SU-DHL-6 (cell line): Measurements from ENCODE around the gene KDSR.
A peak's percentile ranks its signal among the peaks of the same experiment; 100 is the strongest.

ENCODE experiments used
- H2AFZ ChIP-seq: fragments of 200-600 bp; sonication (generic); 2 replicates; pipeline ENCODE4 v1.6.1; 2014; ENCODE audit warnings: low read depth, mild to moderate bottlenecking, moderate library complexity, mixed read lengths, antibody characterized with exemption, low read length; ENCODE audit not compliant: severe bottlenecking
- H3F3A ChIP-seq: fragments of 200-600 bp; shearing (Covaris generic); 2 replicates; pipeline ENCODE4 v1.6.0; 2016; ENCODE audit warnings: antibody characterized with exemption, mild to moderate bottlenecking; ENCODE audit not compliant: insufficient read depth
- H3K27ac ChIP-seq: fragments of 200-600 bp; sonication (generic); 2 replicates; pipeline ENCODE4 v1.5.1; 2016; ENCODE audit warnings: low read depth, mild to moderate bottlenecking, low read length, moderate library complexity, mixed read lengths
- H3K27me3 ChIP-seq: fragments of 200-600 bp; sonication (generic), shearing (Covaris generic); 2 replicates; pipeline ENCODE4 v1.6.0; 2014; ENCODE audit warnings: mild to moderate bottlenecking, low read length
- H3K36me3 ChIP-seq: fragments of 200-600 bp; sonication (generic); 2 replicates; pipeline ENCODE4 v1.6.1; 2014; ENCODE audit warnings: mild to moderate bottlenecking, low read length, mixed read lengths
- H3K4me2 ChIP-seq: fragments of 300-600, 200-600 bp; shearing (Covaris generic), sonication (generic); 2 replicates; pipeline ENCODE4 v1.6.0; 2014; ENCODE audit warnings: low read length, low read depth, mild to moderate bottlenecking; ENCODE audit not compliant: poor library complexity, severe bottlenecking
- H3K4me3 ChIP-seq: fragments of 200-600 bp; sonication (generic); 2 replicates; pipeline ENCODE4 v1.5.1; 2014; ENCODE audit warnings: antibody characterized with exemption, low read length, mild to moderate bottlenecking, mixed read lengths; ENCODE audit not compliant: insufficient read depth, poor library complexity, severe bottlenecking
- H3K79me2 ChIP-seq: fragments of 200-600 bp; sonication (generic); 2 replicates; pipeline ENCODE4 v1.6.1; 2014; ENCODE audit warnings: mild to moderate bottlenecking, low read length, moderate library complexity; ENCODE audit not compliant: insufficient read depth
- H3K9ac ChIP-seq: fragments of 200-600 bp; sonication (generic); 2 replicates; pipeline ENCODE4 v1.7.0; 2014; ENCODE audit warnings: mild to moderate bottlenecking, low read length
- H3K9me2 ChIP-seq: fragments of 200-600 bp; sonication (generic); replicated peaks from 2 replicates; pipeline ENCODE4 v1.6.1; 2014; ENCODE audit warnings: low read length; ENCODE audit not compliant: insufficient read depth
- H3K9me3 ChIP-seq: fragments of 200-600 bp; sonication (generic); 2 replicates; pipeline ENCODE4 v1.6.1; 2014; ENCODE audit warnings: low read length, mixed read lengths; ENCODE audit not compliant: insufficient read depth
- H4K20me1 ChIP-seq: fragments of 200-600 bp; sonication (generic); 2 replicates; pipeline ENCODE4 v1.6.1; 2014; ENCODE audit warnings: low read depth, mild to moderate bottlenecking, antibody characterized with exemption, low read length, moderate library complexity, mixed read lengths
- CTCF ChIP-seq: fragments of 200-600 bp; sonication (generic); IDR thresholded peaks from one replicate; pipeline ENCODE4 v1.5.1; 2017; ENCODE audit warnings: antibody characterized with exemption, mild to moderate bottlenecking, low read length, moderate library complexity; ENCODE audit not compliant: insufficient read depth, poor library complexity, severe bottlenecking
- EZH2phosphoT487 ChIP-seq: fragments of 200-600 bp; sonication (generic), shearing (Covaris generic); conservative IDR thresholded peaks from 2 replicates; pipeline ENCODE4 v1.6.1; 2018; ENCODE audit warnings: mild to moderate bottlenecking, antibody characterized with exemption, low read length, moderate library complexity, mixed read lengths

KDSR gene

DNA sequence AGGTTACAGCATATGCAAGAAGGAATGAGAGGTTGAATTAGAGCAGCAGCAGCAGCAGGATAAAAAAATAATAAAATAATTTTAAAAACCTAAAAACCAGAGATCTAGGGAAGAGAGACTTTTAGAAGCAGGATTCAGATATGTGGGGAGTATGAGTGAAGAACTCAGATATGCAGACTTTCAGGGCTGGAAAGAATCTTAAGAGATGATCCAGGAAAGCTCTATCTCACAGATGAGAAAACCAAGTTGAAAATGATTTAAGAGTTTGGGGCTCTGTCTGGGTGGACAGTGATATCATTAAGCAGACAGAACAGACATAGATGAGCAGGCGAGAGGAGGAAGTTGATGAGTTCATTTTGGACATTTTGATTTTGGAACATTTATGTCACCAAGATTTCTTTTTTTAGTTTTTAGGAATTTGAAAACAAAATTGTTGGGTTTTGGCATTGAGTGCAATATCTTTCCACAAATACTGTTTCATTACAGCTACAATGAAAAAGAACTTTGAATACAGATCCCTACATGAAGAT lies 79.2 kb downstream of the KDSR start:
- TF ChIP-seq CTCF: no peak
- TF ChIP-seq EZH2phosphoT487: no peak
- no peaks in the 10 kb centered on the region for H3K27me3 ChIP-seq
- no peaks in the 10 kb centered on the region for H3K9me2 ChIP-seq
- peaks cover 25% of the 10 kb centered on the region for H3K36me3 ChIP-seq
- H3K79me2 ChIP-seq: peaks cover 100% of the 10 kb centered on the region
- H4K20me1 ChIP-seq: peaks cover 38% of the 10 kb centered on the region; the same call in 1 of the 2 replicates
- no peak overlapping the region for H3K4me3 ChIP-seq
- no peaks in the 10 kb centered on the region for H3K9me3 ChIP-seq
- no peak overlapping the region for H2AFZ ChIP-seq
- peak overlapping the region; percentile 10; the same call in 1 of the 2 replicates for H3K27ac ChIP-seq
- peaks cover 19% of the 10 kb centered on the region; the same call in 1 of the 2 replicates for H3F3A ChIP-seq
- H3K4me2 ChIP-seq: peak overlapping the region; percentile 0
- H3K9ac ChIP-seq: no peak overlapping the region

DNA sequence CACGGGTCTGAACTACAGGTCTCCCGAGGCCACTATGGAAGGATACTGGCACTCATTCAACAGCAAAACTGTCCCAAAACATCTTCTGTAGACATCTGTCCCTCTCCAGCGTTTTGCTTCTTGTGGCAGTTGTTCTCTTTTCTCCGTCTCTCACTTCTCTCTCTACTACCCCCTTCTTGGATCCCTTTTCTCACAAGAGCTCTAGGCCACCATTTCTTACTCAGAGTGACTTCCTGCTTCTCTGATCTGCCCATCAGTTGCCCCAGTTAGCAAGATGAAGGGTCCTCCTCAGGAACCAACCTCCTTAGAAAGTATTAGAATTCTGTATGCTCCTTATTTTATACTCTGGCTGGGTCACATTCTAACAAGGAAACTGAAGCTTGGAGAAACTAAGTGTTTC lies 80.1 kb downstream of the KDSR start:
- 0 out of 2 replicates have a peak overlapping the region, but pooled peaks have one; percentile 3 for H3K27ac ChIP-seq
- H3K79me2 ChIP-seq: peaks cover 100% of the 10 kb centered on the region
- H3K9me2 ChIP-seq: no peaks in the 10 kb centered on the region
- H3K36me3 ChIP-seq: peaks cover 20% of the 10 kb centered on the region
- H4K20me1 ChIP-seq: peaks cover 39% of the 10 kb centered on the region; the same call in 1 of the 2 replicates
- no peak overlapping the region for H2AFZ ChIP-seq
- H3K9ac ChIP-seq: no peak overlapping the region
- TF ChIP-seq CTCF (no peak), EZH2phosphoT487 (no peak)
- H3K9me3 ChIP-seq: no peaks in the 10 kb centered on the region
- no peaks in the 10 kb centered on the region for H3K27me3 ChIP-seq
- H3K4me3 ChIP-seq: no peak overlapping the region
- H3K4me2 ChIP-seq: peak overlapping the region; percentile 0
- H3F3A ChIP-seq: peaks cover 22% of the 10 kb centered on the region; the same call in 1 of the 2 replicates

- H3K9ac ChIP-seq: no peak overlapping the region
- H3K9me3 ChIP-seq: no peaks in the 10 kb centered on the region
- TF ChIP-seq CTCF (no peak), EZH2phosphoT487 (no peak)
- H3K4me2 ChIP-seq: peak overlapping the region; percentile 0
- H3K9me2 ChIP-seq: no peaks in the 10 kb centered on the region
- peak overlapping the region; percentile 31; the same call in 1 of the 2 replicates for H3K27ac ChIP-seq
- peaks cover 43% of the 10 kb centered on the region; the same call in 1 of the 2 replicates for H4K20me1 ChIP-seq
- H3K4me3 ChIP-seq: no peak overlapping the region
- H3K36me3 ChIP-seq: peaks cover 20% of the 10 kb centered on the region
- no peaks in the 10 kb centered on the region for H3K27me3 ChIP-seq
- H3K79me2 ChIP-seq: peaks cover 100% of the 10 kb centered on the region
- peaks cover 18% of the 10 kb centered on the region; the same call in 1 of the 2 replicates for H3F3A ChIP-seq
- H2AFZ ChIP-seq: no peak overlapping the region
These were observed 81.9 kb downstream of the KDSR start for GRCh38 chr18:63284827-63285733.
